HCT116 (cell line): ENCODE results near the gene PPT2.

Experiments used
- MAX ChIP-seq: IDR thresholded peaks from 2 replicates; pipeline ENCODE4 v1.6.1; 2012
- POLR2A ChIP-seq: IDR thresholded peaks from 2 replicates; pipeline ENCODE4 v1.7.0; 2011; ENCODE audit warnings: borderline replicate concordance; ENCODE audit not compliant: insufficient read depth, insufficient read length; ENCODE audit errors: extremely low read depth
- POLR2AphosphoS5 ChIP-seq: IDR thresholded peaks from 2 replicates; pipeline ENCODE4 v1.6.1; 2011; ENCODE audit warnings: mild to moderate bottlenecking, low read depth, low read length, moderate library complexity
- RAD21 ChIP-seq: IDR thresholded peaks from 2 replicates; pipeline ENCODE4 v1.6.1; 2012; ENCODE audit warnings: low read depth, mild to moderate bottlenecking
- SP1 ChIP-seq: IDR thresholded peaks from 2 replicates; pipeline ENCODE4 v1.6.1; 2012; ENCODE audit warnings: low read depth
- SRF ChIP-seq: IDR thresholded peaks from 2 replicates; pipeline ENCODE4 v1.6.1; 2012; ENCODE audit warnings: low read depth
- TF ChIP-seq, protein P1 (sequence below), 3 experiments: fragments of 200-600 bp in 1 of 3; sonication (generic) in 1 of 3; IDR thresholded peaks in 2 of 3; conservative IDR thresholded peaks in 1 of 3; 2 replicates each; pipeline ENCODE4 v1.5.1; 2012 to 2017; ENCODE audit warnings: low read depth in 2 of 3, low read length in 2 of 3, antibody characterized with exemption in 1 of 3, borderline replicate concordance in 1 of 3, control low read depth in 1 of 3, mild to moderate bottlenecking in 1 of 3, mixed read lengths in 1 of 3, mixed run types in 1 of 3, moderate library complexity in 1 of 3; ENCODE audit not compliant: insufficient read depth in 1 of 3

DNA sequence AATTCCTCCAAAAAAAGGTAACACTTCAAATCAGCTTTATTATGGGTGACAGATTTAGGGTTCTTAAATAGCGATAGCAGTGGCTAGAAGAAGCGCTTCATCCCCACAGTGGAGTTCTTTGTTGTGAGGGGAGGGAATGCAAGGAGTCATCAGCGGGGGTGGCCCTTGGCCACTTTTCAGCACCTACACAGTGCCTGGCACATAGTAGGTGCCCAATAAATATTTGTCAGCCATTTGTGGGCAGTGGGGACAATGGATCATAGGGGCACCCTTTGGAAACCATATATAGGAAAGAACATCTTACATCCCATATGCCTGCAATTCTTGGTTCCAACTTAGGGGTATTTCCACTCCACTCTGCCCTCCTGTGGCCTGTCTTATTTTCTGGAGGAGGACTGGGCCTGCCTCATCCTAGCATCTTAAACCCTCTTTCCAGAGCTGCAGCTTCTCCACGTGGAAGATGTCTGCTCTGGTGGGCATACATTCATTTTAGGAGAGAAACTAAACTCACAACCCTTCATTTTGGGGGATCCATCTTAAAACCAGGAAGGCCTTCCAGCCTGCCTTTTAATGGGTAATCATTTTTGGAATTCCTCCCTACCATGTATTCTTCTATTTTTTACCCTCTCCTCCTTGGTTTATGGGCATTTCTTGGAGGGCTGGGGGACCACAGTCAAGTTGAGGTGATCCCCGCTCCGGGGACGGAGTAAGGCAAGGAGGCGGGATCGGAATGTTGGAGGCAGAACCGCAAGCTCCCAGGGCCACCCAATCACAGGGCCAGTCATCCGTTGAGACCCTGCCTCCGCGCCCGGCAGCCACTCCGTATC is 41.1 kb downstream of the PPT2 start:
- TF ChIP-seq, protein P1, sequence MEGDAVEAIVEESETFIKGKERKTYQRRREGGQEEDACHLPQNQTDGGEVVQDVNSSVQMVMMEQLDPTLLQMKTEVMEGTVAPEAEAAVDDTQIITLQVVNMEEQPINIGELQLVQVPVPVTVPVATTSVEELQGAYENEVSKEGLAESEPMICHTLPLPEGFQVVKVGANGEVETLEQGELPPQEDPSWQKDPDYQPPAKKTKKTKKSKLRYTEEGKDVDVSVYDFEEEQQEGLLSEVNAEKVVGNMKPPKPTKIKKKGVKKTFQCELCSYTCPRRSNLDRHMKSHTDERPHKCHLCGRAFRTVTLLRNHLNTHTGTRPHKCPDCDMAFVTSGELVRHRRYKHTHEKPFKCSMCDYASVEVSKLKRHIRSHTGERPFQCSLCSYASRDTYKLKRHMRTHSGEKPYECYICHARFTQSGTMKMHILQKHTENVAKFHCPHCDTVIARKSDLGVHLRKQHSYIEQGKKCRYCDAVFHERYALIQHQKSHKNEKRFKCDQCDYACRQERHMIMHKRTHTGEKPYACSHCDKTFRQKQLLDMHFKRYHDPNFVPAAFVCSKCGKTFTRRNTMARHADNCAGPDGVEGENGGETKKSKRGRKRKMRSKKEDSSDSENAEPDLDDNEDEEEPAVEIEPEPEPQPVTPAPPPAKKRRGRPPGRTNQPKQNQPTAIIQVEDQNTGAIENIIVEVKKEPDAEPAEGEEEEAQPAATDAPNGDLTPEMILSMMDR (IDR thresholded peaks at IDR 0.05 in 2 of 3, conservative IDR thresholded peaks at IDR 0.05 in 1 of 3; ENCODE audit: borderline replicate concordance in 1 of 3, insufficient read depth in 1 of 3, low read depth in 2 of 3, low read length in 2 of 3): peak in 2 of 3 experiments; percentile 70 to 71; a peak in 4 of 6 replicates
- TF ChIP-seq POLR2A: peak; percentile 60
- TF ChIP-seq POLR2AphosphoS5: peak; percentile 79
- TF ChIP-seq SRF: no peak
- TF ChIP-seq RAD21: no peak
- no peak for TF ChIP-seq SP1
- TF ChIP-seq MAX: no peak
